GM12878 (cell line): ENCODE data around the gene LNX2. TPM values are rescaled to one million over a fixed set of nuclear protein-coding genes. Genes with fewer than 3 reads are reported as not detected.

Experiments used
- ATAC-seq: fragments of 200-7000 bp; cut with Tn5 transposase; 3 replicates; pipeline ENCODE4 v1.9.1; 2020; ENCODE audit warnings: mild to moderate bottlenecking, moderate library complexity
- BruUV-seq: library from RNA; stranded (reverse); fragments of 400-500 nt; replicated peaks from 2 replicates; lab custom pipeline; 2021; lab: Mats Ljungman, UMichigan
- CTCF ChIA-PET: fragments of 300-600 bp; sonication (Branson Sonifier 250); formaldehyde crosslinking; extraction: SDS; loops from one replicate; lab custom pipeline; 2021; ENCODE audit warnings: inconsistent platforms; lab: Yijun Ruan, JAX
- POLR2A ChIA-PET: fragments of 350-600 bp; formaldehyde crosslinking; extraction: SDS; loops from one replicate; lab custom pipeline; 2021; ENCODE audit warnings: inconsistent platforms; lab: Charles Lee
- RAD21 ChIA-PET: fragments of 300-600 bp; sonication (Branson Sonifier 250); formaldehyde crosslinking; loops from one replicate; lab custom pipeline; 2023; ENCODE audit warnings: antibody characterized with exemption; ENCODE audit not compliant: unreplicated experiment; lab: Charles Lee
- SMC1A ChIA-PET: fragments of 300-600 bp; sonication (Branson Sonifier 250); formaldehyde crosslinking; loops from one replicate; lab custom pipeline; 2023; ENCODE audit not compliant: unreplicated experiment, uncharacterized antibody; lab: Charles Lee
- DNase-seq: peaks from one replicate; pipeline ENCODE4 v3.0.0-alpha.2; 2011; ENCODE audit warnings: low read depth, low spot score
- FAIRE-seq: peaks from 3 replicates; lab custom pipeline; 2011; peaks lifted over from hg19 to GRCh38; lab: Jason Lieb, UNC
- H2AFZ ChIP-seq: 2 replicates; pipeline ENCODE4 v1.6.0; 2011; ENCODE audit warnings: low read depth, low read length, control low read depth; ENCODE audit not compliant: control insufficient read depth
- H3K27ac ChIP-seq: 2 replicates; pipeline ENCODE4 v1.5.1; 2011; ENCODE audit warnings: control low read depth; ENCODE audit not compliant: control insufficient read depth, insufficient read depth
- H3K27me3 ChIP-seq, 2 experiments: replicated peaks in 1 of 2; 2 replicates each; pipeline versions ENCODE4 v1.6.0 to v1.6.1; 2011; ENCODE audit warnings: low read length in 1 of 2; ENCODE audit not compliant: control insufficient read depth in 2 of 2, insufficient read depth in 2 of 2
- H3K36me3 ChIP-seq, 2 experiments: 2 replicates each; pipeline ENCODE4 v1.5.1; 2011; ENCODE audit warnings: low read length in 1 of 2; ENCODE audit not compliant: control insufficient read depth in 2 of 2, insufficient read depth in 2 of 2
- H3K4me1 ChIP-seq: 2 replicates; pipeline ENCODE4 v1.6.1; 2011; ENCODE audit warnings: mild to moderate bottlenecking, low read length, moderate library complexity, mixed read lengths; ENCODE audit not compliant: control insufficient read depth, insufficient read depth
- H3K4me2 ChIP-seq: 2 replicates; pipeline ENCODE4 v1.6.0; 2011; ENCODE audit warnings: control low read depth; ENCODE audit not compliant: control insufficient read depth, insufficient read depth
- H3K4me3 ChIP-seq: fragments of 200-600 bp; sonication (generic); 2 replicates; pipeline ENCODE4 v1.5.1; 2016
- H3K79me2 ChIP-seq: 2 replicates; pipeline ENCODE4 v1.6.0; 2011; ENCODE audit warnings: low read length; ENCODE audit not compliant: control insufficient read depth, insufficient read depth
- H3K9ac ChIP-seq: 2 replicates; pipeline ENCODE4 v1.8.0; 2011; ENCODE audit warnings: low read length, control low read depth, mixed read lengths; ENCODE audit not compliant: control insufficient read depth, insufficient read depth
- H3K9me3 ChIP-seq: replicated peaks from 3 replicates; pipeline ENCODE4 v1.5.1; 2011; ENCODE audit warnings: mild to moderate bottlenecking, low read length; ENCODE audit not compliant: control insufficient read depth, insufficient read depth
- H4K20me1 ChIP-seq: 2 replicates; pipeline ENCODE4 v1.6.0; 2011; ENCODE audit not compliant: control insufficient read depth, insufficient read depth
- ASH2L ChIP-seq: fragments of 300-600, 200-600 bp; sonication (generic); IDR thresholded peaks from 2 replicates; pipeline ENCODE4 v1.6.1; 2017; ENCODE audit warnings: low read depth, mild to moderate bottlenecking, borderline replicate concordance
- GATAD2B ChIP-seq: fragments of 450-650 bp; conservative IDR thresholded peaks from 2 replicates; pipeline ENCODE4 v1.6.1; 2017; ENCODE audit warnings: low read depth, mild to moderate bottlenecking, moderate library complexity
- HDGF ChIP-seq: fragments of 450-650 bp; IDR thresholded peaks from 2 replicates; pipeline ENCODE4 v1.6.1; 2016; ENCODE audit warnings: antibody characterized with exemption
- MTA2 ChIP-seq: fragments of 450-650 bp; IDR thresholded peaks from 2 replicates; pipeline ENCODE4 v1.6.1; 2016; ENCODE audit warnings: low read depth, mild to moderate bottlenecking, moderate library complexity
- NBN ChIP-seq: fragments of 450-650 bp; IDR thresholded peaks from 2 replicates; pipeline ENCODE4 v1.6.1; 2016
- NFIC ChIP-seq: IDR thresholded peaks from 2 replicates; pipeline ENCODE4 v1.6.1; 2012; ENCODE audit warnings: low read depth, mild to moderate bottlenecking, inconsistent platforms, low read length, moderate library complexity
- RAD21 ChIP-seq: IDR thresholded peaks from 2 replicates; pipeline ENCODE4 v1.6.1; 2011; ENCODE audit warnings: mild to moderate bottlenecking, low read depth, low read length, moderate library complexity; ENCODE audit not compliant: insufficient read depth
- RFX5 ChIP-seq: IDR thresholded peaks from 2 replicates; pipeline ENCODE4 v1.6.1; 2011; ENCODE audit warnings: low read depth, low read length, improper control_type of control experiment
- SIX5 ChIP-seq: IDR thresholded peaks from 2 replicates; pipeline ENCODE4 v1.6.1; 2011; ENCODE audit warnings: mild to moderate bottlenecking, low read depth, low read length, moderate library complexity; ENCODE audit not compliant: severe bottlenecking
- SMAD5 ChIP-seq: IDR thresholded peaks from 2 replicates; pipeline ENCODE4 v1.6.1; 2016; ENCODE audit warnings: antibody characterized with exemption, low read depth
- TBL1XR1 ChIP-seq: IDR thresholded peaks from 2 replicates; pipeline ENCODE4 v1.6.1; 2012; ENCODE audit warnings: low read depth, low read length, improper control_type of control experiment
- TCF12 ChIP-seq: IDR thresholded peaks from 2 replicates; pipeline ENCODE4 v1.6.1; 2011; ENCODE audit warnings: low read depth, mild to moderate bottlenecking, low read length
- YY1 ChIP-seq: IDR thresholded peaks from 2 replicates; pipeline ENCODE4 v1.6.1; 2011; ENCODE audit warnings: low read depth, mild to moderate bottlenecking, low read length
- ZNF217 ChIP-seq: fragments of 450-650 bp; IDR thresholded peaks from 2 replicates; pipeline ENCODE4 v1.6.1; 2017; ENCODE audit warnings: antibody characterized with exemption, mild to moderate bottlenecking
- ZSCAN29 ChIP-seq: fragments of 450-650 bp; IDR thresholded peaks from 2 replicates; pipeline ENCODE4 v1.6.1; 2017; ENCODE audit warnings: mild to moderate bottlenecking, moderate library complexity
- WGBS: methylation state at CpG from one replicate; pipeline ENCODE4 v1.1.6; 2016; ENCODE audit warnings: low lambda C conversion rate; ENCODE audit not compliant: insufficient replicate concordance, insufficient coverage; ENCODE audit errors: missing lambda C conversion rate; 5-methylcytosine and 5-hydroxymethylcytosine counted together
- in situ Hi-C: fragments of 300-500 bp; cut with MboI; formaldehyde crosslinking; loops from 9 replicates; pipeline ENCODE4 v1.14.3; 2018; ENCODE audit warnings: mixed read lengths
- intact Hi-C: fragments of 100-400 bp; cut with micrococcal nuclease; formaldehyde crosslinking; loops from one replicate; pipeline ENCODE4 v1.14.2; 2022; ENCODE audit not compliant: unreplicated experiment
- polyA plus RNA-seq, 11 experiments: library from polyadenylated mRNA; depleted of rRNA in 4 of 11; unstranded in 6 of 11; stranded (reverse) in 5 of 11; fragments of >200 nt; fragmentation: Nextera tagmentation in 4 of 11; fragmentation: Illumina TruSeq in 1 of 11; extraction: Ambion mirVana in 4 of 11; extraction: Trizol in 1 of 11; gene quantifications; 1 replicate in 1 of 11; 2 replicates in 10 of 11; pipeline versions ENCODE4 v1.2.1 to v1.2.3, GENCODE V29; 2011 to 2016; ENCODE audit warnings: inconsistent platforms in 2 of 11, missing spikeins in 2 of 11, low read depth in 1 of 11
- total RNA-seq, 4 experiments: library from RNA; depleted of rRNA in 3 of 4; stranded (reverse); fragments of >200 nt in 3 of 4; fragmentation: Illumina TruSeq in 1 of 4; extraction: Trizol in 1 of 4; gene quantifications; 2 replicates each; pipeline versions ENCODE4 v1.2.1 to v1.2.3, GENCODE V29; 2013 to 2021
- TF ChIP-seq, protein P1 (sequence below): fragments of 450-650 bp; IDR thresholded peaks from 2 replicates; pipeline ENCODE4 v1.6.1; 2016; ENCODE audit warnings: mild to moderate bottlenecking
- TF ChIP-seq, protein P2 (sequence below): IDR thresholded peaks from 2 replicates; pipeline ENCODE4 v1.6.1; 2011; ENCODE audit warnings: borderline replicate concordance, low read depth, mild to moderate bottlenecking, moderate library complexity, mixed read lengths, low read length; ENCODE audit not compliant: insufficient read depth; ENCODE audit errors: extremely low read length

The LNX2 gene
- total and polyA plus RNA-seq, 10 of the 15 experiments (the other 5 are each of a cell fraction or from before 2014, with no cell fraction given), result 1.3 to 7.7 (median 4.4) TPM

GRCh38 chr13:27654816-27655215, 34.5 kb upstream of the LNX2 start:
- FAIRE-seq, result no peak
- WGBS, result 94% methylated on average over 1 of the region's 1 CpG
- in situ Hi-C loops, result no loop called here
- Histone ChIP-seq H3K4me1 (no peaks in the 10 kb centered on the region), H4K20me1 (no peaks in the 10 kb centered on the region; the same call in 1 of the 2 replicates), H2AFZ (no peak overlapping the region), H3K4me2 (no peak overlapping the region), H3K79me2 (no peaks in the 10 kb centered on the region), H3K27ac (no peak overlapping the region), H3K4me3 (no peak overlapping the region), H3K36me3 (peaks cover 4 to 14% of the 10 kb centered on the region in 2 experiments), H3K27me3 (no peaks in the 10 kb centered on the region), H3K9ac (no peak overlapping the region), H3K9me3 (peaks cover 8% of the 10 kb centered on the region)
- SMC1A ChIA-PET, result interaction anchor here (1.4 kb wide), 1 partner anchor 11 kb away, joined by 4 read pairs; no protein-coding TSS in a partner anchor
- CTCF ChIA-PET, result interaction anchor here (1.6 kb wide), 1 partner anchor 13 kb away, joined by 4 read pairs; no protein-coding TSS in a partner anchor
- no peak for TF ChIP-seq RAD21
- no peak for TF ChIP-seq NFIC
- TF ChIP-seq ZSCAN29, result no peak
- TF ChIP-seq ZNF217, result no peak
- TF ChIP-seq HDGF, result no peak
- TF ChIP-seq MTA2, result no peak
- no peak for TF ChIP-seq GATAD2B
- no peak for TF ChIP-seq SIX5
- TF ChIP-seq, protein P1, sequence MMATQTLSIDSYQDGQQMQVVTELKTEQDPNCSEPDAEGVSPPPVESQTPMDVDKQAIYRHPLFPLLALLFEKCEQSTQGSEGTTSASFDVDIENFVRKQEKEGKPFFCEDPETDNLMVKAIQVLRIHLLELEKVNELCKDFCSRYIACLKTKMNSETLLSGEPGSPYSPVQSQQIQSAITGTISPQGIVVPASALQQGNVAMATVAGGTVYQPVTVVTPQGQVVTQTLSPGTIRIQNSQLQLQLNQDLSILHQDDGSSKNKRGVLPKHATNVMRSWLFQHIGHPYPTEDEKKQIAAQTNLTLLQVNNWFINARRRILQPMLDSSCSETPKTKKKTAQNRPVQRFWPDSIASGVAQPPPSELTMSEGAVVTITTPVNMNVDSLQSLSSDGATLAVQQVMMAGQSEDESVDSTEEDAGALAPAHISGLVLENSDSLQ, result no peak
- TF ChIP-seq, protein P2, sequence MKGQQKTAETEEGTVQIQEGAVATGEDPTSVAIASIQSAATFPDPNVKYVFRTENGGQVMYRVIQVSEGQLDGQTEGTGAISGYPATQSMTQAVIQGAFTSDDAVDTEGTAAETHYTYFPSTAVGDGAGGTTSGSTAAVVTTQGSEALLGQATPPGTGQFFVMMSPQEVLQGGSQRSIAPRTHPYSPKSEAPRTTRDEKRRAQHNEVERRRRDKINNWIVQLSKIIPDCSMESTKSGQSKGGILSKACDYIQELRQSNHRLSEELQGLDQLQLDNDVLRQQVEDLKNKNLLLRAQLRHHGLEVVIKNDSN, result no peak
- TF ChIP-seq YY1, result no peak
- TF ChIP-seq ASH2L, result no peak
- no peak for TF ChIP-seq RFX5
- TF ChIP-seq TCF12, result no peak
- no peak for TF ChIP-seq TBL1XR1
- TF ChIP-seq NBN, result no peak
- TF ChIP-seq SMAD5, result no peak
- no TSS peak for BruUV-seq
- RAD21 ChIA-PET, result interaction anchor here (1.6 kb wide), 1 partner anchor 14 kb away, joined by 3 read pairs; no protein-coding TSS in a partner anchor
- DNase-seq, result no peak
- intact Hi-C loops, result no loop called here
- POLR2A ChIA-PET, result no interaction called here
- ATAC-seq, result no peak
